Measurements from ENCODE around the gene PVALEF. TPM values are rescaled to one million over a fixed set of nuclear protein-coding genes. Genes with fewer than 3 reads are reported as not detected.

PVALEF gene
- total RNA-seq, 1 donor from 2014 or later, result not detected

DNA sequence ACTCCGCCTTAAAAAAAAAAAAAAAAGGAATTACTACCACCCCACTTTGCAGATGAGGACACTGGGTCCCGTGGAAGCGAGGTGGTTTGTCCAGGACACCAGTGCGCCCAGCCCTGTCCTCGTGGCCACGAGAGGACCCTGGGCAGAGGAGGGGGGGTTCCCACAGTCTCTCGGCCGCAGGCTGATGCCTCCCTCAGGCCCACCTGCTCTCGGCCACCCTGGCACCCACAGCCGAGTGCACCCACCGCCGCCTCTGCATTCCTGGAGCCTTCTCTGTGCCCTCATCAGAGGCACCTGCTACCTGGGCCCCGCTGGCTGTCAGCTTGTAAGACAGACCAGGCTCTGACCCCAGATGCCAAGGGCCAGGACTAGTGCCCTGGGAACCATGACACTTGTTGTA, 28.1 kb upstream of the PVALEF start:
- TF ChIP-seq, protein P1, sequence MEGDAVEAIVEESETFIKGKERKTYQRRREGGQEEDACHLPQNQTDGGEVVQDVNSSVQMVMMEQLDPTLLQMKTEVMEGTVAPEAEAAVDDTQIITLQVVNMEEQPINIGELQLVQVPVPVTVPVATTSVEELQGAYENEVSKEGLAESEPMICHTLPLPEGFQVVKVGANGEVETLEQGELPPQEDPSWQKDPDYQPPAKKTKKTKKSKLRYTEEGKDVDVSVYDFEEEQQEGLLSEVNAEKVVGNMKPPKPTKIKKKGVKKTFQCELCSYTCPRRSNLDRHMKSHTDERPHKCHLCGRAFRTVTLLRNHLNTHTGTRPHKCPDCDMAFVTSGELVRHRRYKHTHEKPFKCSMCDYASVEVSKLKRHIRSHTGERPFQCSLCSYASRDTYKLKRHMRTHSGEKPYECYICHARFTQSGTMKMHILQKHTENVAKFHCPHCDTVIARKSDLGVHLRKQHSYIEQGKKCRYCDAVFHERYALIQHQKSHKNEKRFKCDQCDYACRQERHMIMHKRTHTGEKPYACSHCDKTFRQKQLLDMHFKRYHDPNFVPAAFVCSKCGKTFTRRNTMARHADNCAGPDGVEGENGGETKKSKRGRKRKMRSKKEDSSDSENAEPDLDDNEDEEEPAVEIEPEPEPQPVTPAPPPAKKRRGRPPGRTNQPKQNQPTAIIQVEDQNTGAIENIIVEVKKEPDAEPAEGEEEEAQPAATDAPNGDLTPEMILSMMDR (IDR thresholded peaks at IDR 0.05), result no peak
- DNase-seq (ENCODE audit: extremely low spot score, unreplicated experiment), result no peak
- Mint-ChIP-seq H3K9me3 (ENCODE audit: unreplicated experiment) (no peaks in the 10 kb centered on the region), H3K36me3 (ENCODE audit: unreplicated experiment) (no peaks in the 10 kb centered on the region), H3K4me3 (ENCODE audit: unreplicated experiment) (no peak overlapping the region), H3K4me1 (ENCODE audit: unreplicated experiment) (no peaks in the 10 kb centered on the region), H3K27ac (ENCODE audit: unreplicated experiment) (no peak overlapping the region), H3K27me3 (ENCODE audit: unreplicated experiment) (no peaks in the 10 kb centered on the region)

DNA sequence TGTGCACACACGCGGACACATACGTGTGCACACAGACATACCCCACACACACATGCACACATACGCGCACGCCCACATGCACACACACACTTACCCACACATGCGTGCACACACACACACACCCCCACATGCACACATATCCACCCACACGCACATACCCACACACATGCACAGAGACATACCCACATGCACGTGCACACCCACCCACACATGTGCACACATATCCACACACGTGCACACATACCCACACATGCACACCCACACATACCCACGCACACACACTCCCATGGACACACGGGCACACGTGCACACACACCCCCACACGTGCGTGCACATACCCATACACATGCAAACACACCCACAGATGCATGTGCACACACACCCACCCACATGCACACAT, 27.2 kb upstream of the PVALEF start:
- H3K27ac Mint-ChIP-seq (ENCODE audit: unreplicated experiment), result no peak overlapping the region
- H3K4me3 Mint-ChIP-seq (ENCODE audit: unreplicated experiment), result no peak overlapping the region
- H3K36me3 Mint-ChIP-seq (ENCODE audit: unreplicated experiment), result no peaks in the 10 kb centered on the region
- H3K27me3 Mint-ChIP-seq (ENCODE audit: unreplicated experiment), result no peaks in the 10 kb centered on the region
- DNase-seq (ENCODE audit: extremely low spot score, unreplicated experiment), result no peak
- TF ChIP-seq, protein P1 (IDR thresholded peaks at IDR 0.05), result no peak
- H3K4me1 Mint-ChIP-seq (ENCODE audit: unreplicated experiment), result peaks cover 3% of the 10 kb centered on the region
- no peaks in the 10 kb centered on the region for H3K9me3 Mint-ChIP-seq (ENCODE audit: unreplicated experiment)

DNA sequence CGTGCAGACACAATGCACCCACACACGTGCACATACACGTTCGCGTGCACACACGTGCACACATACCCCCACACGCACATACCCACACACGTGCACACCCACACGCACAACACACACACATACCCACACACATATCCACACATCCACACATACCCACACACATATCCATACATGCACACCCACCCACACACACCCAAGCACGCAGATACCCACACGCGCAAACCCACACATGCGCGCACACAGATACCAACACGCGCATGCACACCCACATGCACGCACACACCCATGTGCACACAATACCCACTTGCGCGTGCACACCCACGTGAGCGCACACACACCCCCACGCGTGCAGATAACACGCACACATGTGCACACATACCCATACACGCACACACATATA, 26.8 kb upstream of the PVALEF start:
- no peak overlapping the region for H3K4me3 Mint-ChIP-seq (ENCODE audit: unreplicated experiment)
- no peak overlapping the region for H3K27ac Mint-ChIP-seq (ENCODE audit: unreplicated experiment)
- H3K36me3 Mint-ChIP-seq (ENCODE audit: unreplicated experiment), result no peaks in the 10 kb centered on the region
- TF ChIP-seq, protein P1 (IDR thresholded peaks at IDR 0.05), result no peak
- peaks cover 3% of the 10 kb centered on the region for H3K4me1 Mint-ChIP-seq (ENCODE audit: unreplicated experiment)
- H3K27me3 Mint-ChIP-seq (ENCODE audit: unreplicated experiment), result no peaks in the 10 kb centered on the region
- H3K9me3 Mint-ChIP-seq (ENCODE audit: unreplicated experiment), result no peaks in the 10 kb centered on the region
- no peak for DNase-seq (ENCODE audit: extremely low spot score, unreplicated experiment)

DNA sequence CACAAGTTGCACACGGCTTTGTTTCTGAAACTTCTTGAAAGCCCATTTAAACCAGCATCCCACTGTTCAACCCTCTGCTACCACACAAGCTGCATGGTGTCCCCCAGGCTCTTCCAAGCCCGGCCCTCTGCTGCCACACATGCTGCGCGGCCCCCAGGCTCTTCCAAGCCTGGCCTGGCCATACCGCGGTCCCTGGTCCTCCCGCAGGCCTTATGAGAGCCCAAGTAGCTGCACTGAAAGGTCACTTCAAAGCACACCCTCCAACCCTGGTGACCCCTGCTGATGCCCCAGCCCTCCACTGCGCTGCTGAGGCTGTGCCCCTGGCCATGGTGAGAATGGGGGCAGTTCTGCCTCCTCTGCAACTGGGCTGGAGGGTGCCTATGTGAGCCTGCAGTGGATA, 25.9 kb upstream of the PVALEF start:
- TF ChIP-seq, protein P1 (IDR thresholded peaks at IDR 0.05), result no peak
- DNase-seq (ENCODE audit: extremely low spot score, unreplicated experiment), result no peak
- Mint-ChIP-seq H3K27ac (ENCODE audit: unreplicated experiment) (no peak overlapping the region), H3K9me3 (ENCODE audit: unreplicated experiment) (no peaks in the 10 kb centered on the region), H3K27me3 (ENCODE audit: unreplicated experiment) (no peaks in the 10 kb centered on the region), H3K36me3 (ENCODE audit: unreplicated experiment) (no peaks in the 10 kb centered on the region), H3K4me3 (ENCODE audit: unreplicated experiment) (no peak overlapping the region), H3K4me1 (ENCODE audit: unreplicated experiment) (peaks cover 3% of the 10 kb centered on the region)

DNA sequence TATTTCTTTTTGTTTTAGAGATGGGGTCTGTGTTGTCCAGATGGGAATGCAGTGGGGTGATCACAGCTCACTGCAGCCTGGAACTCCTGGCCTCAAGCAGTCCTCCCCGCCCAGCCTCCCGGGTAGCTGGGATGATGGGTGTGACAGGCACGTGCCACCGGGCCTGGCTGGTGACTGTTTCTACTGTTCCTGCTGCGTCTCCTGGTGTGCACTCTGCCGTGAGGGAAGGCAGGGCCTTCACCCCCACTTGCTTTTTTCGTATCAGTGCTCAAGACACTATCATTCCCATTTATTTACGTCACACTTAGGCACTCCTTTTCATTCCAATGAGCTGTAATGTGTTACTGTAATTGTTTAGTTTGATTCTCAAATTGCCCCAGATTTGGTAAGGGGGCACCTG, 25.3 kb upstream of the PVALEF start:
- Mint-ChIP-seq H3K27me3 (ENCODE audit: unreplicated experiment) (no peaks in the 10 kb centered on the region), H3K9me3 (ENCODE audit: unreplicated experiment) (no peaks in the 10 kb centered on the region), H3K36me3 (ENCODE audit: unreplicated experiment) (no peaks in the 10 kb centered on the region), H3K4me3 (ENCODE audit: unreplicated experiment) (no peak overlapping the region), H3K4me1 (ENCODE audit: unreplicated experiment) (peaks cover 3% of the 10 kb centered on the region), H3K27ac (ENCODE audit: unreplicated experiment) (no peak overlapping the region)
- DNase-seq (ENCODE audit: extremely low spot score, unreplicated experiment), result no peak
- TF ChIP-seq, protein P1 (IDR thresholded peaks at IDR 0.05), result no peak

All from osteocyte (in vitro differentiated cells).